ENCODE measurements around the gene NFXL1.

- no peak for TF ChIP-seq MAX (IDR thresholded peaks at IDR 0.05; ENCODE audit: low read depth, low read length)
- no peak for TF ChIP-seq MYC (IDR thresholded peaks at IDR 0.05; ENCODE audit: low read depth, low read length)
Measured at GRCh38 chr4:47814618-47815295, 99.6 kb downstream of the NFXL1 start.
